PC-3 (cell line): ENCODE measurements around the gene TTC7B. TPM values are rescaled to one million over a fixed set of nuclear protein-coding genes. Genes with fewer than 3 reads are reported as not detected.

Experiments used
- ATAC-seq: fragments of 200-7000 bp; cut with Tn5 transposase; 2 replicates; pipeline ENCODE4 v1.9.1; 2020; ENCODE audit warnings: mild to moderate bottlenecking, moderate library complexity
- BruUV-seq: library from RNA; stranded (reverse); fragments of 400-500 nt; replicated peaks from 2 replicates; lab custom pipeline; 2021; lab: Mats Ljungman, UMichigan
- CTCF ChIA-PET: fragments of 300-600 bp; sonication (Branson Sonifier 250); formaldehyde crosslinking; loops from one replicate; lab custom pipeline; 2022; ENCODE audit warnings: antibody characterized with exemption; lab: Charles Lee
- POLR2A ChIA-PET: fragments of 300-600 bp; sonication (Branson Sonifier 250); formaldehyde crosslinking; loops from one replicate; lab custom pipeline; 2022; ENCODE audit warnings: antibody characterized with exemption; ENCODE audit not compliant: unreplicated experiment; lab: Charles Lee
- DNase-seq: peaks from one replicate; pipeline ENCODE4 v3.0.0-alpha.2; 2015
- H2AFZ ChIP-seq: fragments of 300-600 bp; sonication (generic); 2 replicates; pipeline ENCODE4 v1.6.0; 2016; ENCODE audit warnings: antibody characterized with exemption, low read length
- H3F3A ChIP-seq: fragments of 300-600 bp; sonication (generic); one replicate; pipeline ENCODE4 v1.6.0; 2017; ENCODE audit warnings: antibody characterized with exemption, low read length, control low read depth, mild to moderate bottlenecking; ENCODE audit not compliant: unreplicated experiment
- H3K27ac ChIP-seq: fragments of 300-600 bp; sonication (generic); 2 replicates; pipeline ENCODE4 v1.5.1; 2016; ENCODE audit warnings: mild to moderate bottlenecking, low read length
- H3K27me3 ChIP-seq: fragments of 300-600 bp; sonication (generic); 2 replicates; pipeline ENCODE4 v1.6.1; 2016; ENCODE audit warnings: low read length, mixed read lengths
- H3K36me3 ChIP-seq: fragments of 300-600 bp; sonication (generic); 2 replicates; pipeline ENCODE4 v1.6.1; 2016; ENCODE audit warnings: low read depth, mixed run types, low read length, mixed read lengths
- H3K4me1 ChIP-seq: fragments of 300-600 bp; sonication (generic); 2 replicates; pipeline ENCODE4 v1.5.1; 2016; ENCODE audit warnings: low read length; ENCODE audit not compliant: insufficient read depth
- H3K4me2 ChIP-seq: fragments of 300-600 bp; sonication (generic); 2 replicates; pipeline ENCODE4 v1.6.0; 2016; ENCODE audit warnings: low read length
- H3K4me3 ChIP-seq: fragments of 300-600 bp; sonication (generic); 2 replicates; pipeline ENCODE4 v1.5.1; 2016; ENCODE audit warnings: mild to moderate bottlenecking, low read length, mixed read lengths
- H3K79me2 ChIP-seq: fragments of 300-600 bp; sonication (generic); 2 replicates; pipeline ENCODE4 v1.6.1; 2017; ENCODE audit warnings: low read length, mixed read lengths
- H3K9ac ChIP-seq: fragments of 300-600 bp; sonication (generic); 2 replicates; pipeline ENCODE4 v1.6.0; 2016; ENCODE audit warnings: mild to moderate bottlenecking, low read length
- H3K9me2 ChIP-seq: fragments of 300-600 bp; sonication (generic); replicated peaks from 2 replicates; pipeline ENCODE4 v1.6.1; 2016; ENCODE audit warnings: mixed run types, low read length, mixed read lengths
- H3K9me3 ChIP-seq: fragments of 300-600 bp; sonication (generic); 2 replicates; pipeline ENCODE4 v1.6.1; 2016; ENCODE audit warnings: low read length, mixed read lengths
- H4K20me1 ChIP-seq: fragments of 300-600 bp; sonication (generic); 2 replicates; pipeline ENCODE4 v1.6.1; 2016; ENCODE audit warnings: low read length, mixed read lengths
- CTCF ChIP-seq: fragments of 300-600 bp; sonication (generic); conservative IDR thresholded peaks from 2 replicates; pipeline ENCODE4 v1.5.1; 2017; ENCODE audit warnings: antibody characterized with exemption, low read depth, mild to moderate bottlenecking, low read length
- EZH2 ChIP-seq: fragments of 300-600 bp; sonication (generic); IDR thresholded peaks from one replicate; pipeline ENCODE4 v1.6.1; 2017; ENCODE audit warnings: antibody characterized with exemption, mild to moderate bottlenecking, low read length; ENCODE audit not compliant: unreplicated experiment
- EZH2phosphoT487 ChIP-seq: fragments of 300-600 bp; sonication (generic); IDR thresholded peaks from 2 replicates; pipeline ENCODE4 v1.6.1; 2018; ENCODE audit warnings: mild to moderate bottlenecking, antibody characterized with exemption, low read length, borderline replicate concordance
- intact Hi-C: fragments of 100-400 bp; cut with micrococcal nuclease; formaldehyde crosslinking; loops from 2 replicates; pipeline ENCODE4 v1.9.0; 2023
- total RNA-seq: library from RNA; depleted of rRNA; stranded (reverse); fragments of >200 nt; gene quantifications from 2 replicates; pipeline ENCODE4 v1.2.3, GENCODE V29; 2014

TTC7B gene
- total RNA-seq, 1 experiment from 2014 or later, result 45.6 TPM

- intact Hi-C loops, result no loop called here
- Histone ChIP-seq H3K79me2 (no peaks in the 10 kb centered on the region), H3F3A (no peaks in the 10 kb centered on the region), H3K9me2 (no peaks in the 10 kb centered on the region), H3K27me3 (no peaks in the 10 kb centered on the region), H3K4me2 (no peak overlapping the region), H2AFZ (no peak overlapping the region), H3K27ac (no peak overlapping the region), H3K9me3 (no peaks in the 10 kb centered on the region), H3K4me1 (no peaks in the 10 kb centered on the region), H3K36me3 (no peaks in the 10 kb centered on the region), H3K9ac (no peak overlapping the region), H3K4me3 (no peak overlapping the region), H4K20me1 (no peaks in the 10 kb centered on the region)
- POLR2A ChIA-PET, result no interaction called here
- ATAC-seq, result no peak
- no peak for DNase-seq
- no TSS peak for BruUV-seq
- TF ChIP-seq EZH2 (no peak), CTCF (no peak), EZH2phosphoT487 (no peak)
- CTCF ChIA-PET, result no interaction called here
Observed at GRCh38 chr14:90568405-90568804, 247.8 kb downstream of the TTC7B start.

- Histone ChIP-seq H3K36me3 (no peaks in the 10 kb centered on the region), H3K27ac (no peak overlapping the region), H3K4me3 (no peak overlapping the region), H3K79me2 (no peaks in the 10 kb centered on the region), H3K4me2 (no peak overlapping the region), H3K9ac (no peak overlapping the region), H3K9me2 (no peaks in the 10 kb centered on the region), H3K4me1 (no peaks in the 10 kb centered on the region), H4K20me1 (no peaks in the 10 kb centered on the region), H2AFZ (no peak overlapping the region), H3K27me3 (no peaks in the 10 kb centered on the region), H3K9me3 (no peaks in the 10 kb centered on the region), H3F3A (no peaks in the 10 kb centered on the region)
- ChIA-PET CTCF (no interaction called here), POLR2A (no interaction called here)
- BruUV-seq, result no TSS peak
- intact Hi-C loops, result no loop called here
- ATAC-seq (no peak), DNase-seq (no peak)
- TF ChIP-seq EZH2 (no peak), EZH2phosphoT487 (no peak), CTCF (no peak)
Observed at GRCh38 chr14:90567991-90568390, 248.2 kb downstream of the TTC7B start.

- no TSS peak for BruUV-seq
- H3K27ac ChIP-seq, result no peak overlapping the region
- TF ChIP-seq CTCF, result no peak
- TF ChIP-seq EZH2phosphoT487, result no peak
- TF ChIP-seq EZH2, result no peak
- no peaks in the 10 kb centered on the region for H3K4me1 ChIP-seq
- no peaks in the 10 kb centered on the region for H4K20me1 ChIP-seq
- H3K4me2 ChIP-seq, result no peak overlapping the region
- no peak overlapping the region for H3K4me3 ChIP-seq
- H3K27me3 ChIP-seq, result no peaks in the 10 kb centered on the region
- CTCF ChIA-PET, result no interaction called here
- no peaks in the 10 kb centered on the region for H3K79me2 ChIP-seq
- DNase-seq (no peak), ATAC-seq (no peak)
- H3K9me2 ChIP-seq, result no peaks in the 10 kb centered on the region
- H2AFZ ChIP-seq, result no peak overlapping the region
- no peaks in the 10 kb centered on the region for H3K36me3 ChIP-seq
- no peaks in the 10 kb centered on the region for H3F3A ChIP-seq
- H3K9ac ChIP-seq, result no peak overlapping the region
- intact Hi-C loops, result no loop called here
- no peaks in the 10 kb centered on the region for H3K9me3 ChIP-seq
- POLR2A ChIA-PET, result no interaction called here
Observed at GRCh38 chr14:90567191-90567590, 249.0 kb downstream of the TTC7B start.
